T1000 (cell line): Measurements from ENCODE around the gene CREG1.

Experiments
- DNase-seq: peaks from one replicate; lab custom pipeline; 2025; ENCODE audit warnings: mixed read lengths; lab: John Stamatoyannopoulos, UW

The CREG1 gene

GRCh38 chr1:167529829-167530474 lies 23.6 kb downstream of the CREG1 start:
- no peak for DNase-seq

- DNase-seq: no peak
Observed at GRCh38 chr1:167528057-167528728, 25.4 kb downstream of the CREG1 start.

- no peak for DNase-seq
Observed at GRCh38 chr1:167526667-167527383, 26.7 kb downstream of the CREG1 start.

GRCh38 chr1:167524651-167525050 lies 28.9 kb downstream of the CREG1 start:
- no peak for DNase-seq

- DNase-seq: no peak
Observed at GRCh38 chr1:167522246-167522645, 31.3 kb downstream of the CREG1 start.

GRCh38 chr1:167520711-167521206 lies 32.8 kb downstream of the CREG1 start:
- DNase-seq: no peak

GRCh38 chr1:167518331-167518700 lies 35.2 kb downstream of the CREG1 start, which contains the start of gene CD247:
TSS of gene CD247 (minus strand) at chr1:167518529. CDS start at chr1:167518465, 64 bp downstream.
- DNase-seq: no peak

GRCh38 chr1:167517535-167518330 lies 35.8 kb downstream of the CREG1 start:
- DNase-seq: no peak

- no peak for DNase-seq
Observed at GRCh38 chr1:167516404-167517388, 36.9 kb downstream of the CREG1 start.

- DNase-seq: no peak
Observed at GRCh38 chr1:167515893-167516321, 37.7 kb downstream of the CREG1 start.

GRCh38 chr1:167515461-167515860 lies 38.1 kb downstream of the CREG1 start:
- no peak for DNase-seq

- no peak for DNase-seq
Observed at GRCh38 chr1:167514288-167514687, 39.3 kb downstream of the CREG1 start.

GRCh38 chr1:167512046-167512654 lies 41.4 kb downstream of the CREG1 start:
- DNase-seq: no peak

GRCh38 chr1:167511374-167511986 lies 42.1 kb downstream of the CREG1 start:
- no peak for DNase-seq

- no peak for DNase-seq
Observed at GRCh38 chr1:167510881-167511280, 42.7 kb downstream of the CREG1 start.

- DNase-seq: no peak
Observed at GRCh38 chr1:167510244-167510643, 43.3 kb downstream of the CREG1 start.

GRCh38 chr1:167509587-167509986 lies 44.0 kb downstream of the CREG1 start:
- no peak for DNase-seq

- DNase-seq: no peak
Observed at GRCh38 chr1:167507719-167508118, 45.8 kb downstream of the CREG1 start.

GRCh38 chr1:167504467-167504827 lies 49.1 kb downstream of the CREG1 start:
- DNase-seq: no peak
